Mesenchymal stem cell (in vitro differentiated cells and primary cell): ENCODE results near the gene NCS1.

Experiments used
- DNase-seq: peaks from one replicate; pipeline ENCODE4 v3.0.0-alpha.2; 2013
- H2AFZ ChIP-seq: one replicate; pipeline ENCODE4 v1.6.1; 2013; ENCODE audit warnings: low read depth, mild to moderate bottlenecking, control low read depth, inconsistent platforms, low read length, moderate library complexity
- H2AK5ac ChIP-seq: 2 replicates; pipeline ENCODE4 v1.6.1; 2013; ENCODE audit warnings: low read length, moderate library complexity, mild to moderate bottlenecking, inconsistent platforms; ENCODE audit not compliant: severe bottlenecking
- H2BK120ac ChIP-seq: one replicate; pipeline ENCODE4 v1.6.1; 2013; ENCODE audit warnings: low read depth, mild to moderate bottlenecking, inconsistent platforms, low read length, moderate library complexity
- H2BK12ac ChIP-seq, 2 experiments: one replicate each; pipeline ENCODE4 v1.6.1; 2013; ENCODE audit warnings: inconsistent platforms in 2 of 2, low read length in 2 of 2, mild to moderate bottlenecking in 2 of 2, moderate library complexity in 2 of 2, control low read depth in 1 of 2
- H2BK15ac ChIP-seq: one replicate; pipeline ENCODE4 v1.6.1; 2013; ENCODE audit warnings: mild to moderate bottlenecking, low read depth, inconsistent platforms; ENCODE audit not compliant: poor library complexity, severe bottlenecking
- H2BK5ac ChIP-seq: 2 replicates; pipeline ENCODE4 v1.6.1; 2013; ENCODE audit warnings: low read depth, mild to moderate bottlenecking, low read length, control low read depth, inconsistent platforms; ENCODE audit not compliant: poor library complexity, severe bottlenecking
- H3K14ac ChIP-seq, 2 experiments: one replicate each; pipeline ENCODE4 v1.6.1; 2013; ENCODE audit warnings: inconsistent platforms in 2 of 2, low read length in 2 of 2, control low read depth in 1 of 2, mild to moderate bottlenecking in 1 of 2, moderate library complexity in 1 of 2
- H3K18ac ChIP-seq, 2 experiments: one replicate each; pipeline ENCODE4 v1.6.1; 2013; ENCODE audit warnings: inconsistent platforms in 2 of 2, low read length in 2 of 2, control low read depth in 1 of 2, low read depth in 1 of 2, mild to moderate bottlenecking in 1 of 2
- H3K23ac ChIP-seq, 2 experiments: one replicate each; pipeline ENCODE4 v1.6.1; 2013; ENCODE audit warnings: inconsistent platforms in 2 of 2, low read length in 2 of 2, mild to moderate bottlenecking in 2 of 2, moderate library complexity in 2 of 2, control low read depth in 1 of 2
- H3K27ac ChIP-seq: 2 replicates; pipeline ENCODE4 v1.5.1; 2013; ENCODE audit warnings: mild to moderate bottlenecking, moderate library complexity, low read length, control low read depth, inconsistent platforms; ENCODE audit not compliant: poor library complexity, severe bottlenecking
- H3K27me3 ChIP-seq, 2 experiments: 2 replicates each; pipeline versions ENCODE4 v1.6.1 to v1.7.0; 2013; ENCODE audit warnings: low read length in 2 of 2, mild to moderate bottlenecking in 2 of 2, moderate library complexity in 2 of 2, control low read depth in 1 of 2, inconsistent platforms in 1 of 2; ENCODE audit not compliant: control insufficient read depth in 1 of 2, insufficient read depth in 1 of 2
- H3K36me3 ChIP-seq, 2 experiments: 2 replicates each; pipeline versions ENCODE4 v1.6.1 to v1.7.0; 2013; ENCODE audit warnings: low read length in 2 of 2, control low read depth in 1 of 2, inconsistent platforms in 1 of 2, low read depth in 1 of 2, mild to moderate bottlenecking in 1 of 2; ENCODE audit not compliant: insufficient read depth in 2 of 2, control insufficient read depth in 1 of 2
- H3K4ac ChIP-seq, 2 experiments: one replicate each; pipeline ENCODE4 v1.6.1; 2013; ENCODE audit warnings: inconsistent platforms in 2 of 2, low read length in 2 of 2, mild to moderate bottlenecking in 2 of 2, moderate library complexity in 2 of 2, control low read depth in 1 of 2, low read depth in 1 of 2
- H3K4me1 ChIP-seq: 2 replicates; pipeline ENCODE4 v1.6.1; 2013; ENCODE audit warnings: low read depth, low read length, control low read depth; ENCODE audit not compliant: control insufficient read depth, insufficient read depth
- H3K4me2 ChIP-seq: 2 replicates; pipeline ENCODE4 v1.6.1; 2013; ENCODE audit warnings: low read length, mild to moderate bottlenecking, inconsistent platforms; ENCODE audit not compliant: poor library complexity, severe bottlenecking
- H3K4me3 ChIP-seq, 2 experiments: 2 replicates each; pipeline versions ENCODE4 v1.5.1 to v1.7.0; 2013; ENCODE audit warnings: low read length in 2 of 2, mild to moderate bottlenecking in 2 of 2, control low read depth in 1 of 2, low read depth in 1 of 2; ENCODE audit not compliant: insufficient read depth in 1 of 2
- H3K79me1 ChIP-seq: replicated peaks from 2 replicates; pipeline ENCODE4 v1.6.1; 2013; ENCODE audit warnings: mild to moderate bottlenecking, control low read depth, low read length, inconsistent platforms; ENCODE audit not compliant: poor library complexity, severe bottlenecking
- H3K9ac ChIP-seq: 2 replicates; pipeline ENCODE4 v1.7.0; 2013; ENCODE audit warnings: mild to moderate bottlenecking, low read length, moderate library complexity
- H3K9me3 ChIP-seq: 2 replicates; pipeline ENCODE4 v1.7.0; 2013; ENCODE audit warnings: mild to moderate bottlenecking, low read length; ENCODE audit not compliant: control insufficient read depth
- H4K8ac ChIP-seq: one replicate; pipeline ENCODE4 v1.6.1; 2013; ENCODE audit warnings: inconsistent platforms, mild to moderate bottlenecking, low read length, moderate library complexity
- H4K91ac ChIP-seq: one replicate; pipeline ENCODE4 v1.6.1; 2013; ENCODE audit warnings: mild to moderate bottlenecking, low read length, inconsistent platforms
- WGBS: methylation state at CpG from one replicate; pipeline ENCODE4 v1.1.7; 2013; ENCODE audit warnings: mixed read lengths; 5-methylcytosine and 5-hydroxymethylcytosine counted together

The NCS1 gene

GRCh38 chr9:130246126-130246525, 73.9 kb downstream of the NCS1 start:
- DNase-seq: no peak
- Histone ChIP-seq H2BK12ac (no peak overlapping the region), H3K4me2 (no peak overlapping the region), H3K79me1 (no peaks in the 10 kb centered on the region), H2BK5ac (no peak overlapping the region), H3K14ac (no peak overlapping the region), H3K23ac (no peak overlapping the region), H3K4me3 (no peak overlapping the region), H3K36me3 (no peaks in the 10 kb centered on the region), H3K27ac (no peak overlapping the region), H2AFZ (no peak overlapping the region), H2BK15ac (no peak overlapping the region), H3K4ac (no peak overlapping the region), H4K8ac (no peak overlapping the region), H2BK120ac (no peak overlapping the region), H3K4me1 (peaks cover 10% of the 10 kb centered on the region), H3K27me3 (peaks cover 3 to 17% of the 10 kb centered on the region in 2 experiments), H3K9ac (no peak overlapping the region), H4K91ac (no peak overlapping the region), H3K18ac (no peak overlapping the region), H3K9me3 (peaks cover 11% of the 10 kb centered on the region), H2AK5ac (no peak overlapping the region)
- 82% methylated on average over 3 of the region's 3 CpGs for WGBS

- 69% methylated on average over 23 of the region's 23 CpGs for WGBS
- no peaks in the 10 kb centered on the region for H3K36me3 ChIP-seq
- DNase-seq: peak; percentile 21
Measured at GRCh38 chr9:130254747-130255630, 82.8 kb downstream of the NCS1 start.

GRCh38 chr9:130255631-130256134, 83.5 kb downstream of the NCS1 start:
- H3K18ac ChIP-seq: no peak overlapping the region
- H3K14ac ChIP-seq: no peak overlapping the region
- H3K4me1 ChIP-seq: no peaks in the 10 kb centered on the region
- no peak overlapping the region for H2AFZ ChIP-seq
- H3K9ac ChIP-seq: no peak overlapping the region
- no peak overlapping the region for H2BK5ac ChIP-seq
- H3K4me2 ChIP-seq: no peak overlapping the region
- no peak overlapping the region for H2AK5ac ChIP-seq
- H3K23ac ChIP-seq: no peak overlapping the region
- no peak overlapping the region for H3K27ac ChIP-seq
- peaks cover 5% of the 10 kb centered on the region for H3K9me3 ChIP-seq
- peaks cover 30 to 42% of the 10 kb centered on the region in 2 experiments for H3K27me3 ChIP-seq
- no peak overlapping the region for H2BK15ac ChIP-seq
- no peak overlapping the region for H4K91ac ChIP-seq
- no peaks in the 10 kb centered on the region for H3K79me1 ChIP-seq
- H2BK120ac ChIP-seq: no peak overlapping the region
- no peaks in the 10 kb centered on the region for H3K36me3 ChIP-seq
- DNase-seq: no peak
- H2BK12ac ChIP-seq: no peak overlapping the region
- no peak overlapping the region for H4K8ac ChIP-seq
- no peak overlapping the region for H3K4me3 ChIP-seq
- no peak overlapping the region for H3K4ac ChIP-seq
- 42% methylated on average over 5 of the region's 5 CpGs for WGBS

More at GRCh38 chr9:130254747-130255630, 82.8 kb downstream of the NCS1 start:
- Histone ChIP-seq H2BK120ac (no peak overlapping the region), H3K4me2 (no peak overlapping the region), H3K23ac (peak overlapping the region in 1 of 2 experiments; percentile 9), H2BK15ac (no peak overlapping the region), H3K27me3 (peaks cover 28 to 38% of the 10 kb centered on the region in 2 experiments), H3K4ac (no peak overlapping the region), H3K14ac (no peak overlapping the region), H2AK5ac (no peak overlapping the region), H2BK12ac (no peak overlapping the region), H4K8ac (no peak overlapping the region), H2BK5ac (no peak overlapping the region), H3K9ac (no peak overlapping the region), H3K18ac (no peak overlapping the region), H3K4me3 (no peak overlapping the region), H2AFZ (no peak overlapping the region), H3K79me1 (no peaks in the 10 kb centered on the region), H3K27ac (no peak overlapping the region), H3K9me3 (peaks cover 12% of the 10 kb centered on the region), H3K4me1 (no peaks in the 10 kb centered on the region), H4K91ac (no peak overlapping the region)

- H3K18ac ChIP-seq: no peak overlapping the region
- H2BK12ac ChIP-seq: no peak overlapping the region
- no peak overlapping the region for H3K27ac ChIP-seq
- no peak overlapping the region for H3K14ac ChIP-seq
- no peak overlapping the region for H2BK15ac ChIP-seq
- no peaks in the 10 kb centered on the region for H3K9me3 ChIP-seq
- H4K91ac ChIP-seq: no peak overlapping the region
- H2BK5ac ChIP-seq: no peak overlapping the region
- no peak overlapping the region for H3K4me3 ChIP-seq
- no peak overlapping the region for H3K4me2 ChIP-seq
- WGBS: 95% methylated on average over 1 of the region's 2 CpGs
- H3K4ac ChIP-seq: no peak overlapping the region
- no peaks in the 10 kb centered on the region for H3K4me1 ChIP-seq
- no peak overlapping the region for H3K23ac ChIP-seq
- H2BK120ac ChIP-seq: no peak overlapping the region
- H3K36me3 ChIP-seq: no peaks in the 10 kb centered on the region
- H3K9ac ChIP-seq: no peak overlapping the region
- H2AFZ ChIP-seq: no peak overlapping the region
- no peak overlapping the region for H2AK5ac ChIP-seq
- peaks cover 39 to 47% of the 10 kb centered on the region in 2 experiments for H3K27me3 ChIP-seq
- H4K8ac ChIP-seq: no peak overlapping the region
- H3K79me1 ChIP-seq: no peaks in the 10 kb centered on the region
- DNase-seq: no peak
Measured at GRCh38 chr9:130256644-130257043, 84.4 kb downstream of the NCS1 start.
